ENCODE results near the gene C2CD5.

C2CD5 gene

DNA sequence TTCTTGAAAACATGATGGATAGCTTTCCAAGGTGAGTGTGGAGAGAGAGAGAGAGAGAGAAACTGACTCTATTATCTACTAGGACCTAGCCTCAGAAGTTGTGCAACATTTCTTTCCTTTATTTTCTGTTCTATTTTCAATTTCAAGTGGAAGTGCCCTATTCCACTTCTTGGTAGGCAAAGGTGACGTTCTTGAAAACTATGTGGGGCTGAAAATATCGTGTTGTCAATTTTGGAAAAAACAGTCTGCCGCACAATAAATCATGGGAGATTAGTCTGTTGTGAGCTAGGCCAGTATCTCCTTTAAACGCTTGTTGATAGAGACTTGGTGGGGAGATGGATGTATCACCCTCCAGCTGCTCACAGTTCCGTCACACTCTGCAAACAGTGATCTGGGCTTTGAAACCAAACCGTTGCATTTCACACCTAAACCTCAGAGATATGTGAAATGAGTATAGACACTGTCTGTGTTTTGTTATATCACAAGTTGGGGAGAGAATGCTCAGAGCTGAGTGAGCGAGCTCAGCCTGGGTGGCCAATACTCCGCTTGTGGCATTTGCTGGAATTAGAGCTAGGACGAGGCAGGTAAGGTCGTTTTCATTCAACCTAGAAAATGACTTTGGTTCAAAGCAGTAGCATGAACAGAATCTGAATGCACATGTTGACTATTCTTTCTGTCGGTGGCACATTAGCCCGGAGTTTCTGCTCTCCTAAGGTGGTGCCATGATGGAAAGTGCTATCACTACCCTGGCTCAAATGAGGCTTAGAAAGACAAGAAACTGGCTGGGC, 134.8 kb downstream of the C2CD5 start:
- peak; percentile 81 for DNase-seq

DNA sequence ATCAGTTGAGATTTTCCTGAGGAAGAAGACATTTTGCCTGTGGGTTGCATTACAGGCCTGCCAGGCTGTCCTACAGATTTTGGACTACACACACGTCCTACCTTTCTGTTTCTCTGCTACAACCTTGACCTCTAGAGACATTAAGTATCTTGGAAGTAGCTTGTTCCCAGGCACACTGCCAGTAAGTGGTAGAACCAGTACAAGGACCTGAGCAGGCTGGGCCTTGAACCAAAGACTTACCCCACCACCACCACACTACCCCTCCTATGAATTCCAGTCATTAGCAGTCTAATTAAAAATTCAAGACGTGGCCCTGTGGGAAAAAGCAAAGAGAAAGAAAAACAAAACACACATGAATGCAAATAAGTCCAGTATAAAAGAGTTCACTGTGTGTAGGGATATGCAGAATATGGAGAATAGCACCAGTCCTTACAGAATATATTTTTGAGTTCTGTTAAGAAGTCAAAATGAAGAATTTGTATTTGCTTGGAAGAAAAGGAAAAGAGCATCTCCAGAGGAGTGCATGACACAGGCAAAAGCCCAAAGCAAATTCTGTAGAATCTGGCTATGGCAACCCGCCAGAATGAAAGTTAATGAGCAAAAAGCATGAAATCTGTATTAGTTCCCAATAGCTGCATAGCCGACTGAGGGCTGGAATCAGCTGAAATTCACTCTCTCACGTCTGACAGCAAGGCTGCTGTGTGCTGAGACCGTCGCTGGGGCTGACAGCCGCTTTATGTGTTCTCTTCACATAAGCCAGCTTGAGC, 135.5 kb downstream of the C2CD5 start:
- peak; percentile 33 for DNase-seq

DNA sequence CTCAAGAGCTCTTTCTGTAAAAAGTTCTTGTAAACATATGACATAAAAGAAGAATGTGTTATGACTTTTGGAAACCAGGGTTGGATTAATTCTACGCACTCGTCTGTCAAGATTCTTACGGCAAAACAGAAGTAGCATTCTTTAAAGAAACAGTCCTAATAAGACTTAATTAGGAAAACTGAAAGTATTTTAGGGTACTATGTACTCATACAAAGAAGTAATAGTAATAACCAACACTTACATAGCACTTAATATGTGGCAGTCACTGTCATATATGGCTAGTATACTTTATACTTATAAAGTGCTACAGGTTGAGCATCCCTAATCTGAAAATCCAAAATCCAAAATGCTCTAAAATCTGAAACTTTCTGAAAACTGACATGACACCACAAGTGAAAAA, 136.9 kb downstream of the C2CD5 start:
- no peak for DNase-seq

DNA sequence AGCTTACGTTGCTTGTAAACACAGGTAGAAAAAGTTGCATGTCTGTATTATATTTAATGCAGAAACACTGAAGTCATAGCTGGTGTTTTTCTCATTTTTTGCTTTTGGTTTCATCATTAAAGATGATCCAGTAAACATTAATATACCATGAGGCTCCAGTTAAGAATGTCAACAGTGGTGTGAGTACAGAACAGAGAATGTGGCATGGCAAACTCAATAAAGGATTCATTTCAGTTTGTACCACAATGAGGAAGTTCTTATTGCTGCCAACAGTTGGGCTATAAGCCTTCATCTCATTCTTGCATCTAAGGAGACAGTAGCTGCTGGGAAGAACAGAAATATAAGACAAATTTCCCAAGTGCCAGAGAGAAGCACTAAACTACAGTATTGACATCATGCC, 137.7 kb downstream of the C2CD5 start:
- DNase-seq = no peak

DNA sequence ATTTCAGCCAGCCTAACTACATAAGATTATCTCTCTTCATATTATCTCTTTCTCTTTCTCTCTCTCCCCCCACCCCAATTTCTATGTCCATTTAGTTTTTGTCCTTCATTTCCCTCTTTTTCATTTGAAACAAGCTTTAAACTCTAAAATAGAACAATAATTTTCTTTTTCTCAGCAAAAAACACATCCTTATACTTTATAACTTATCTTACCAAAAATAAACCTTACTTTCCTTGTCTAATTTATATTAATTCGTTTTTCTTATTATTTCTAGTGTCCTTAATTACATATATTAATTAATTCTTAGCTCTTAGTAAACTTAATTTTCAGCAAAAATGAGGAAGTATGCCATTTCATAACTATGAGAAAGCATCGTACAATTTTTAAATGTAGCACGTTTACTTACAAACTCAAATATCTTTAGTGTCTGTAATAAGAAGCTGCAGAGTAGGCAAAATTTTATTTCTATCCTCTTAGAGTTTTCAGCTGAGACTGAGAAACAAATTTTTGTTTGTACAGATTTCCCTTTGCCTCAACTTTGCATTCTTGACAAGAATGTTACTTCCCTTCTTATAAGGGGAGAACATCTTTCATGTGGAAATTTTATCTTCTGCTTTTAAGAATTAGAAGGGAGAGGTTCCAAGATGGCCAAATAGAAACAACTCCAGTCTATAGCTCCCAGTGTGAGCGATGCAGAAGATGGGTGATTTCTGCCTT, 144.7 kb downstream of the C2CD5 start:
- DNase-seq = no peak
